Spleen (tissue), 7 donors: ENCODE measurements around the gene SDS.

Experiments used
- POLR2A ChIP-seq, 3 donors: fragments of 450-650 bp; IDR thresholded peaks; one replicate each; pipeline ENCODE4 v1.5.1; 2017; ENCODE audit warnings: antibody characterized with exemption in 3 of 3, mild to moderate bottlenecking in 1 of 3
- POLR2AphosphoS5 ChIP-seq, 3 donors: sonication (generic); formaldehyde crosslinking; IDR thresholded peaks; one replicate each; pipeline ENCODE4 v1.5.1; 2017; ENCODE audit warnings: antibody characterized with exemption in 3 of 3
- TF ChIP-seq, protein P1 (sequence below), 11 experiments: fragments of 200-600 bp in 7 of 11; fragments of 450-650 bp in 4 of 11; sonication (generic) in 4 of 11; IDR thresholded peaks in 8 of 11; conservative IDR thresholded peaks in 3 of 11; 1 replicate in 7 of 11; 2 replicates in 4 of 11; pipeline versions ENCODE4 v1.4.0 to v1.8.0; 2016 to 2021; ENCODE audit warnings: antibody characterized with exemption in 11 of 11, inconsistent platforms in 4 of 11, mild to moderate bottlenecking in 1 of 11
- donor health status: DM: no; HTN: no; CAD: no; lungs with moderate emphysema.
- donor health status: DM: no; HTN: no; CAD: no.
- donor health status: DM: no; HTN: no; CAD: no.

GRCh38 chr12:113424915-113425823 lies 21.5 kb upstream of the SDS start:
- TF ChIP-seq POLR2A (IDR thresholded peaks at IDR 0.05) (no peak), POLR2AphosphoS5 (IDR thresholded peaks at IDR 0.05) (no peak)
- TF ChIP-seq, protein P1, sequence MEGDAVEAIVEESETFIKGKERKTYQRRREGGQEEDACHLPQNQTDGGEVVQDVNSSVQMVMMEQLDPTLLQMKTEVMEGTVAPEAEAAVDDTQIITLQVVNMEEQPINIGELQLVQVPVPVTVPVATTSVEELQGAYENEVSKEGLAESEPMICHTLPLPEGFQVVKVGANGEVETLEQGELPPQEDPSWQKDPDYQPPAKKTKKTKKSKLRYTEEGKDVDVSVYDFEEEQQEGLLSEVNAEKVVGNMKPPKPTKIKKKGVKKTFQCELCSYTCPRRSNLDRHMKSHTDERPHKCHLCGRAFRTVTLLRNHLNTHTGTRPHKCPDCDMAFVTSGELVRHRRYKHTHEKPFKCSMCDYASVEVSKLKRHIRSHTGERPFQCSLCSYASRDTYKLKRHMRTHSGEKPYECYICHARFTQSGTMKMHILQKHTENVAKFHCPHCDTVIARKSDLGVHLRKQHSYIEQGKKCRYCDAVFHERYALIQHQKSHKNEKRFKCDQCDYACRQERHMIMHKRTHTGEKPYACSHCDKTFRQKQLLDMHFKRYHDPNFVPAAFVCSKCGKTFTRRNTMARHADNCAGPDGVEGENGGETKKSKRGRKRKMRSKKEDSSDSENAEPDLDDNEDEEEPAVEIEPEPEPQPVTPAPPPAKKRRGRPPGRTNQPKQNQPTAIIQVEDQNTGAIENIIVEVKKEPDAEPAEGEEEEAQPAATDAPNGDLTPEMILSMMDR (IDR thresholded peaks at IDR 0.05 in 8 of 11, conservative IDR thresholded peaks at IDR 0.05 in 3 of 11): peak; percentile 56 to 90 (median 81)
